GM10847 (cell line): ENCODE results near the gene CYP27B1.

Experiments
- POLR2A ChIP-seq: IDR thresholded peaks from 2 replicates; pipeline ENCODE4 v1.6.1; 2011; ENCODE audit not compliant: insufficient read length; ENCODE audit errors: extremely low read depth

Gene CYP27B1

DNA sequence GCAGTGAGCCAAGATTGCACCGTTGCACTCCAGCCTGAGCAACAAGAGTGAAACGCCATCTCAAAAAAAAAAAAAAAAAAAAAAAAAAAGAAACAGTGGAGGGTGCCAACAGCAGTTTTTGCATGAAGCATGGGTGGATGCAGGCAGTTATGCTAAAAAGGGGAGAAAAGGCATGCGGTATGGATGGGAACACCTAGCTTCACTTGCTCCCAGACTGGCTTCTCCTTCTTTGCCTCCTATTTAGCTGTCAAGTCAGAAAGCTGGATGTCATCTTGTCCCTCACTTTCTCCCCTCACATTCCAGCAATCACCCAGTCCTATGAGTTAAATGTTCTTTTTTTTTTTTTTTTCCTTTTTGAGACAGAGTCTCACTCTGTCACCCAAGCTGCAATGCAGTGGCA, 8.2 kb upstream of the CYP27B1 start:
- TF ChIP-seq POLR2A = no peak

DNA sequence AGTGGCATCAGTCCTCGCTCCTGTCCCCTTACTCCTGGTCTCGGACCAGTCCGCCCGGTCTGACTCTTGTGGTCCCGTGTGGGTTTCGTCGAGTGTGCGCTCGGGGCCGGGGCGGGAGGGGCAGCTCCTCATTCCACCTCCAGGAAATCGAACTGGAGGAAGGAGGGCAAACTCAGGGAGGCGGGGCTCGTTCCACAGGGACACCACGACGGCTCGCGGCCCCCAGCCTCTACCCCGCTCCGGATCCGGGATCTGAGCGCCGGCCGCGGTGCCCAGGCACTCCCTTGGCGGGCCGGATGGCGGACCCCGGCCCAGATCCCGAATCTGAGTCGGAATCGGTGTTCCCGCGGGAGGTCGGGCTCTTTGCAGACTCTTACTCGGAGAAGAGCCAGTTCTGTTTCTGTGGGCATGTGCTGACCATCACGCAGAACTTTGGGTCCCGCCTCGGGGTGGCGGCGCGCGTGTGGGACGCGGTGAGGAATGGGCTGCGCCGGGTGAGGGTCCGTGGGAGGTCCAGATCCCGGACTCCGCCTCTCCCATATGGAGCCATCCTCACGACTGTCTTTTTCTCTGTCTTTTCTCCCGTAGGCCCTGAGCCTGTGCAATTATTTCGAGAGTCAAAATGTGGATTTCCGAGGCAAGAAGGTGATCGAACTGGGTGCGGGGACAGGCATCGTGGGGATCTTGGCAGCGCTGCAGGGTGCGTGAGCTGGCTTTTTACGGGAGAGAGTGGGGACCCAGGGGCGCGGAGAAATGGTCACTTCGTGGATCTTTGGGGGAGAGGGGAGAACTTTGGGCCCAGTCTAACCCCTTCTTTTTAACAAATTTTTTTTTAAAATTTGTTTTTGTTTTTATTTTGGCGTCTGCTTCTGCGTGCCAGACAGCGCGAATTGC, 5.8 kb upstream of the CYP27B1 start, which contains the start of gene EEF1AKMT3:
Gene EEF1AKMT3 (plus strand): TSS at position 186 of the 894 bp plus-strand sequence. CDS start 111 bp downstream, at position 297.
- no peak for TF ChIP-seq POLR2A

DNA sequence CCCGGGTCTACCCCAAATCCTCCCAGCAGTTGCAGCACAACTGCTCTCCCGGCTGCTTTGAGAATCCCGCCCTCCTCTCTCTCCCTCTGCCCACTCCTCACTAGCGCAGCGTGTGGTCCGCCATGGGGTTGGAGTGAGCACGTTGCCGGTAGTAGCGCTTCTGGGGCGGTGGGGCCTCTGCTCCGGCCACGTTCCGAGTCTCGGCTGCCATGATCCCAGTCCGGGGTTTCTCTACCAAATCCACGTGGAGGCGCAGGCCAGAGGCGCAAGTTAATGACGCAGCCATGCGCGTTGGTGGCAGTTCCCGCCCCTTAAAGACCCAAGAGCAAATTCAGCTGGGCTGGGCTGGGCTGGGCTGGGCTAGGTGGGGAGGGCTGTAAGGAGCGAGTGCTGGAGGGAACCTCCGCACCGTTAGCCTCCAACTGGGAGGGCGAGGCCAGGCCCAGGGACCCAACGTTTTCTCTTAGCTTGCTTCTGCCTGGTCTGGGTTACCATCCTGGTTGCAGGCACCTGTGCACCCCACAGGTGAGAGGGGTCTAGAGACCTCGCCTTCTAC, 5.1 kb upstream of the CYP27B1 start, which contains the start of gene METTL1:
Gene METTL1 (minus strand): TSS at position 233 of the 556 bp plus-strand sequence. CDS start 22 bp downstream, at position 211.
- peak; percentile 66 for TF ChIP-seq POLR2A

DNA sequence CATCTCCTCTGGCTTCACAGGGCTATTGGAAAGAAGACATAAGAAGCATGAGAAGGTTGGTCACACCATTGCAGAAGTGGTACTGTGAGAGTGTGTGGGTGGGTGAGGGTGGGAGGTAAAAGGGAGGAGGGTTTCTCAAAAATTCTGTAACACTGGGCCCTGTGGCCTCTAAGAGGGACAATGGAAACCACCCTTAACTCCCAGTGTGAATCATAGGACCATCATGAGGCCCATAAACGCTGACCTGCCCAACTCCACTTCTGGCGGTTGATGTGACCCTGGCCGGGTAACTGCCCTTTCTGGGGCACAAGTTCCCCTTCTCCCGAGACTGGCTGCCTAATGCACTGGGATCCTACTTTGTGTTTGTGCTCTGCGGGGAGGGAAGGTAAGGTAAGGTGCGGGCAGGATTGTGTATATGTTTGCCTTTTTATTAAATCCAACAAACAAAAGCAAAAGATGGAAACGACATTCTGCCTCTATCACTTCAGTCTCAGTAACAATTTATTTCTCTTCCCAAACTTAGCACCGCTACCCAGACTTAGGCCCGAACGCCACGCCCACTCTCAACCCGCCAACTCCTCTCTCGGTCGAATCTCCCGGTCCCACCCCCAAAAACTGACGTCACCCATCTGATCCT, 4.5 kb upstream of the CYP27B1 start:
- no peak for TF ChIP-seq POLR2A

DNA sequence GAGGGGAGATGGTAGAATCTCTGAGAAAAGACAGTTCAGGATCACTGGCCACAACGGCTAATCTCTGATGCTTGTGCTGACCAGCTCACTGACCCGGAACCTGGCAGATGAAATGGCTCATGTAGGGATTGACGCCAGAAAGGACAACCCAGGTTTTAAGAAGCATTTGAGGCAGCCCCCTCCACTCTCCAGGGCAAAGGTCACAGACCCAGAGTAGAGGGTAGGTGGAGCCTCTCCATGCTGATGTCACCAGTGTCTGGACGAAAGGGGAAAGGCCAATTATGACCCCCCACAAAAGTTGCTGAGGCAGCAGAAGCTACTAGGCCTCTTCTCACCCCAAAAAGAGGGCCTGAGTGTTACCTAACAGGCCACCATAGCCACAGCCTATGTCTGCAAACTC, 3.9 kb upstream of the CYP27B1 start:
- no peak for TF ChIP-seq POLR2A

DNA sequence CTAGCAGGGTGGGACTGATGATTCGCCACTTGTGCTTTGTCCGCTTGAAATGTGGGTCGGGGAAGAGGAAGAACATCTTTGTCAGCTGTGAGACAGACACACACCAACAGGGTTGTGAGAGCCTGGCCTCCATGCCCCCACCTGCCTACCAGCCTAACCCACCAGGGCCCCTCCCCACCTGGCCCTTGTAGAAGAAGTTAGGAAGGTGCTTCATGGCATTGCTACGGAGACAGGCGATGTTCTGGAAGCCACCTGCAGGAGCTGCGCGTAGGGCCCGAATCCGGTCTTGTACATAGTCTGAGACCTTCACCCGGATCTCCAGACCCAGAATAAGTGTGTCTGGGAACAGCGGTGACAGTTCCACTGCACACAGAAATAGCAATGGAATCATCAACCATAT, 2.7 kb upstream of the CYP27B1 start:
- TF ChIP-seq POLR2A = no peak

DNA sequence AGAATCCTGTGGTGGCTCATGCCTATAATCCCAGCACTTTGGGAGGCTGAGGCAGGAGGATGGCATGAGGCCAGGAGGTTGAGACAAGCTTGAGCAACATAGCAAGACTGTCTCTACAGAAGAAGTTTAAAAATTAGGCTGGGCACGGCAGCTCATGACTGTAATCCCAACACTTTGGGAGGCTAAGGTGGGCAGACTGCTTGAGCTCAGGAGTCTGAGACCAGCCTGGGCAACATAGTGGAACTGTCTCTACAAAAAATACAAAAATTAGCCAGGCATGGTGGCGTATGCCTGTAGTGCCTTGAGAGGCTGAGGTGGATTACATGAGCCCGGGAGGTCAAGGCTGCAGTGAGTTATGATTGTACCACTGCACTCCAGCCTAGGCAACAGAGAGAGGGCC, 998 bp upstream of the CYP27B1 start:
- no peak for TF ChIP-seq POLR2A

DNA sequence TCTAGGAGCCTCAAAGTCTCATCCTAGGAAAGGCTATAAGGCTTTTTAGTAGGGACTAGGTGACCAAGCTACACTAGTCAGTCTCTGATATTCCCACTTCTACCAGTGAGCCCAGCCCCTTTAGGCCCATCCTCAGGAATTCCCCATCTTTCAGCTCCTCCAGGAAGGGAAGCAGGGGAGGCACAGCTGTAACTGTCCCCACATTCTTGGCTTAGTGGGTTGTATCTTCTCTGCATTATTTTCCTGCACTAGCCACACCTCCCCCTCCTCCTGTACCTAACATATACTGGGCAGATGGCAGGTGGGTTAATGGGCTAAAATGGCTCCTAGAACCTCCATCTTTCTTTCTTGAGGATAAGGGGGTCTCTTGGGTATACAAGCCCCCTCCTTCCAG, 424 bp upstream of the CYP27B1 start:
- no peak for TF ChIP-seq POLR2A

DNA sequence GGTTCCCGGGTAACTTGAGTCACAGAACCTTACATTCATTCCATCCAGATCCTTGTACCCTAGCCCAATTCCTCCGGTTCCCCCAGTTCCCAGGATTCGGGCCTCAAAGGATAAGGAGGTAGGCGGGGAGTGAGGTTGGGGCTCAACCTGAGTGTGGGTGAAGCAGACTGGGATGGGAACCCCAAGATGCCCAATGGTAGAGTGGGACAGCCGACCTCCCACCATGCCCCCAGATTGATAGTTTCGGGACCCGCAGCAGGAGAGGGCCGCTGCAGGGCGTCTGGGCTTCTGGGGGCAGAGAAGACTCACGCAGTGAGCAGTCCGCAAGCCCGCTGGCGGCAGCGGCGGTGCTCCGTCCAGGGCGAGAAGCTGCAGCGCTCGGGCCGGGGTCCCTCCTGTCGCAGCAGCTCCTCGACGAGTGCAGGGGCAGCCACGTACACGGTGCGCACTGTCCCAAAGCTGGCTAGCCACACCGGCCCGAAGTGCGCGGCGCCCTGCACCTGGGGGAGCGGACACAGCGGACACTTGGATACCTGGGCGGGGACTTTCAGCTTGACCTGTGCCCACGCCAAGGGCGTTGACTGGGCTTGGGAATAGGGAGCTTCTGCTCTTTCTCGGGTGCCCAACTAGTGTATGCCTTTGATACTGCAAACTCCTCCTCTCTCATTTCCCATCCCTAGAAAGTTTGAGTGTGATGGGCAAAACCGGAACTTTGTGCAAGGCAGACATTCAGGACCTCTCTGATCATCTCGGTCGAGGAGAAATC, 997 bp downstream of the CYP27B1 start:
- TF ChIP-seq POLR2A = no peak

DNA sequence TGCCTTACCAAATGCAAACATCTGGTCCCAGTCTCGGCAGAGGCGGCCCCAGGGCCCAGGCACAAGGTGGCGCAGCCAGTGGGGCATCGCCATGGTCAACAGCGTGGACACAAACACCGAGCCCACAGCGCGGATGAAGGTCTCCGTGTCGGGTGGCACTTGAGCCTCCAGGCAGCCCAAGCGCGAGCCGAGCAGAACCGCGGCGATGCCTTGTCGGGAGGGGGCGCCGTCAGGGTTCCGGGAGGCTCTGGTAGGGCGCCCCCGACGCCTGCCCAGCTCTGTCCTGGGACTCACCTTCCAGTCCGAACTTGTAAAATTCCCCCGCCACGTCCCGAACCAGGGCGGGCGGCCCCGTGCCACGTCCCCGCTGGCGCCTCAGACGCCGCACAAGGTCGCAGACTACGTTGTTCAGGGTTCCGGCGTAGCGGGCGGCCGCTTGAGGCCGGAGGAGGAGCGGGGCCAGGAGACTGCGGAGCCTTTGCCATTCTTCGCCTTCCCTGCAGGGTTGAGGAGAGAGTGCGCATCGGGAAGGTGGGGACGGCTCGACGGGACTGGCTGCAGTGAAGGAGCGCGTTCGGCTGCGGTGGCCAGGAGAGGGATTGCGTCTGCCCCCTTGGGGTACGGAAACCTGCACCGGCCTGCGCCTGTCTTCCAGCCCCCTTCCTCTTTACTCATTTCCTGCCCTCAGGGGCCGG, 1.7 kb downstream of the CYP27B1 start:
- no peak for TF ChIP-seq POLR2A

DNA sequence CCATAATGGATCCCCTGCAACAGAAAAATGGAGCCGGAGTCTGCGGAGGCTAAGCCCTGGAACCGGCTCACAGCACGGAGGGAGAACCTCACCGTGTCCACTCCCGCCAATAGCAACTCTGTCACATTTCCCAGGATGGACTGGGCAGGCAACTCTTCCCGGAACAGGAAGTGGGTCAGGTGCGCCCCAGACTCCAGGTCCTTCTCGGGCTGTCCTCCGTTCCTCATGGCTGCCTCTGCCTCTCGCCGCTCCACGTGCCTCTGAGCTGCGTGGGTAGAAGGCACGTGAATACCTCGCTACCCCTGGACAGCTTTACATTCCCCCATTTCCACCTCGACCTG, 2.2 kb downstream of the CYP27B1 start:
- no peak for TF ChIP-seq POLR2A

DNA sequence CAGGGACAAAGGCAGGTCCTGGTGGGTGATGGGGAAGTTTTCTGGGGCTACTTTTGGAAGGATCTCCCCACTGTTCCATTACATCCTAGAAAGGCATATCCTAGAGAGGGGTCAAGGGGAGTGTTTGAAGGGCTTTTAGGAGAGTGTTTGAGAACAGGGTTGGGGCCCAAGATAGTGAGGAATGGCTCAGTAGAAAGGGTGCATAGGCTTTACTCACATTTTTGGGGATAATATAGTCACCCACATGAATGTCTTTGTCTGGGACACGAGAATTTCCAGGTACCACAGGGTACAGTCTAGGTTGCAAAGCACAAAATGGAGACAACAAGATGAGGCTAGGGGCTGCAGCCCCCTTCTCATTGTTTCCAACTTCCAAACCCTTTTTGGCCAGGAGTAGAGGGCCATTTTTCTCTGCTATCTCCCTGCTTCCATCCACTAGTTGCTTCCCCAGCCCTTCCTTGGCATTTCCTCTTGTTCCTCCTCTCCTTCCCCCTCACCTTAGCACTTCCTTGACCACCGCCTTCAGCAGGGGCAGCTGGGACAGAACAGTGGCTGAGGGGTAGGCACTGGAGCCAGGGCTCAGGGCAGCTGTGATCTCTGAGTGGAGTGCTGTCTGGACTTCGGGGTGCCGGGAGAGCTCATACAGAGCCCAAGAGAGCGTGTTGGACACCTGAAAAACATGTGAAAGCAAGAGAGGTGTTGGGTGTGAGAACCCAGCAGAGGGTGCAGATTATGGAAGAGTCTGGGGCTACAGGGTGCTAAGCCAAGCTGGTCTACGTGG, 2.8 kb downstream of the CYP27B1 start:
- no peak for TF ChIP-seq POLR2A

DNA sequence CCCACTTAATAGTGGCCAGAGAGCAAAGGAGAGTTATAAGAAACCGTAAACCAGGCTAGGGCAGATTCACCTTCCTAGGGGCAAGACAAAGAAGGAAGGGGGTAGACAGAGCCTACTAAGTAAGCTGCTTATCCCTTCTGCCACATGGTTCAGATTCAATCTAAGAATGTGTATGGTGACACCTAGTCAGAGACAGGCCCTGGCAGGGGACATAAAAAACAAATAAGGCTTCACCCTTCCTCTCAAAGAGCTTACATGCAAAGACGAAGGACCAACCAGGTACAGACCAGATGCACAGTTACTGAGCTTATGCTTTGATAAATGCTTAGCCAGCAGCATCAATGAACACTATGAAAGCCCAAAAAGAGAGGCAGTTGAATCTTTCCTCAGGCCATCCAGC, 4.4 kb downstream of the CYP27B1 start:
- no peak for TF ChIP-seq POLR2A

DNA sequence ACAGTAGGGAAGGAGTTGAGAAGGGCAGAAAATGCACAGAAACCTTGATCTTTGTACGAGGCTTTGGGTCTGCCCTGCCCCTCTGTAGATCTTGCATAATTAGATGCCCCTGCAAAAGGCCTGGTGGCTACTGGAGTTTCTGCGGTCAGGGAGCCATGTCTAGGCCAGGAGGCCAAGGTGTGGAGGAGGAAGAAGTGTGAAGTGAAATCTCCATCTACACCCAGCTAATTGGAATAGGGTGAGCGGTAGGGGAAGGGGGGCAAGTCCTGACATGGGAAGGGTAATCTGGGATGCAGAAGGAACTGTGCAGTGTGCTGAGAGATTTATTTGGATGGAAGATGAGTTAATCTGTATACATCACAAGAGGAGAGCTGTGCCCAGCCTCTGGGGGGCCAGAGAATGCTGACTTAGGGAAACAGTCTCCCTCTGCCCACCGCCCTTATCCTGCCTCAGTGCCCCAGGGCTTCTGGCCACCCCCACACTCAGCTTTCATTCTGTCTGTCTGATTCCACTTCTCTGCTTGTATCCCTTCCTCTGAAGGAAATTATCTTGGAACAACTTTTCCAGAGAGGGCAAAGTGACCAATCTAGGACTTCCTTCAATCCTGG, 5.4 kb downstream of the CYP27B1 start:
- no peak for TF ChIP-seq POLR2A
